Activated naive CD4-positive, alpha-beta T cell treated with anti-CD3 and anti-CD28 coated beads, Interleukin-2, amount 10 ng/mL, durations not matched to agents 7 days and 5 days (primary cell): ENCODE measurements around the gene MAST1.

Experiments used
- CTCF ChIA-PET: fragments of 350-600 bp; sonication (Branson Sonifier 250); formaldehyde crosslinking; loops from one replicate; lab custom pipeline; 2021; ENCODE audit warnings: antibody characterized with exemption; lab: Charles Lee
- DNase-seq: peaks from one replicate; pipeline ENCODE4 v3.0.0-alpha.2; 2020
- H3K27ac Mint-ChIP-seq: one replicate; pipeline ENCODE4 v1.8.0; 2021; ENCODE audit warnings: mild to moderate bottlenecking, moderate library complexity, mixed read lengths
- H3K27me3 Mint-ChIP-seq: one replicate; pipeline ENCODE4 v1.8.0; 2021; ENCODE audit warnings: mild to moderate bottlenecking, mixed read lengths
- H3K36me3 Mint-ChIP-seq: one replicate; pipeline ENCODE4 v1.8.0; 2021; ENCODE audit warnings: mixed read lengths
- H3K4me1 Mint-ChIP-seq: one replicate; pipeline ENCODE4 v1.8.0; 2021; ENCODE audit warnings: mixed read lengths
- H3K4me3 Mint-ChIP-seq: one replicate; pipeline ENCODE4 v1.8.0; 2021; ENCODE audit warnings: mild to moderate bottlenecking, moderate library complexity, mixed read lengths
- H3K9me3 Mint-ChIP-seq: one replicate; pipeline ENCODE4 v1.8.0; 2021; ENCODE audit warnings: mixed read lengths

Gene MAST1

GRCh38 chr19:12838182-12838885 lies at the start of gene MAST1:
MAST1 (plus strand) TSS chr19:12838515; CDS start chr19:12838573, 58 bp downstream.
- CTCF ChIA-PET: interaction anchor here (0.6 kb wide), 1 partner anchor 70 kb away, joined by 3 read pairs; no protein-coding TSS in a partner anchor
- Mint-ChIP-seq H3K27me3 (peaks cover 98% of the 10 kb centered on the region), H3K4me1 (peaks cover 37% of the 10 kb centered on the region), H3K4me3 (peak within 1 kb of the TSS; percentile 50), H3K27ac (no peak within 1 kb of the TSS), H3K36me3 (no peaks in the 10 kb centered on the region), H3K9me3 (no peaks in the 10 kb centered on the region)
- DNase-seq: peak; percentile 69

- CTCF ChIA-PET: interaction anchor here (0.8 to 3.5 kb wide), 4 partner anchors 11 to 23 kb away, joined by 3 to 31 read pairs (median 6); no protein-coding TSS in a partner anchor
- Mint-ChIP-seq H3K36me3 (peaks cover 8% of the 10 kb centered on the region), H3K4me3 (peak overlapping the region; percentile 80), H3K27ac (peak overlapping the region; percentile 89), H3K4me1 (peaks cover 23% of the 10 kb centered on the region), H3K27me3 (peaks cover 7% of the 10 kb centered on the region), H3K9me3 (no peaks in the 10 kb centered on the region)
- DNase-seq: peak; percentile 35
Measured at GRCh38 chr19:12788682-12789097, 49.6 kb upstream of the MAST1 start.

- peak overlapping the region; percentile 92 for H3K4me3 Mint-ChIP-seq
- H3K9me3 Mint-ChIP-seq: no peaks in the 10 kb centered on the region
- H3K27ac Mint-ChIP-seq: peak overlapping the region; percentile 99
- CTCF ChIA-PET: interaction anchor here (0.8 to 3.5 kb wide), 4 partner anchors 10 to 23 kb away, joined by 3 to 31 read pairs (median 6); no protein-coding TSS in a partner anchor
- peaks cover 7% of the 10 kb centered on the region for H3K27me3 Mint-ChIP-seq
- peaks cover 8% of the 10 kb centered on the region for H3K36me3 Mint-ChIP-seq
- no peak for DNase-seq
- peaks cover 27% of the 10 kb centered on the region for H3K4me1 Mint-ChIP-seq
Measured at GRCh38 chr19:12789098-12789903, 49.0 kb upstream of the MAST1 start.

GRCh38 chr19:12789904-12790619 lies 48.3 kb upstream of the MAST1 start:
- peak; percentile 95 for DNase-seq
- no peaks in the 10 kb centered on the region for H3K9me3 Mint-ChIP-seq
- peak overlapping the region; percentile 99 for H3K27ac Mint-ChIP-seq
- CTCF ChIA-PET: interaction anchor here (1.4 to 14.0 kb wide), 4 partner anchors 9 to 24 kb away, joined by 4 to 706 read pairs (median 20); partner anchors contain the start of gene HOOK2
- peaks cover 7% of the 10 kb centered on the region for H3K27me3 Mint-ChIP-seq
- peaks cover 8% of the 10 kb centered on the region for H3K36me3 Mint-ChIP-seq
- peak overlapping the region; percentile 92 for H3K4me3 Mint-ChIP-seq
- peaks cover 34% of the 10 kb centered on the region for H3K4me1 Mint-ChIP-seq

- H3K27ac Mint-ChIP-seq: peak overlapping the region; percentile 99
- no peaks in the 10 kb centered on the region for H3K9me3 Mint-ChIP-seq
- H3K27me3 Mint-ChIP-seq: peaks cover 7% of the 10 kb centered on the region
- H3K36me3 Mint-ChIP-seq: peaks cover 8% of the 10 kb centered on the region
- DNase-seq: peak; percentile 30
- CTCF ChIA-PET: interaction anchor here (0.7 to 14.0 kb wide), 2 partner anchors 21 to 57 kb away, joined by 4 to 706 read pairs; partner anchors contain the start of genes HOOK2 and TRIR
- peaks cover 38% of the 10 kb centered on the region for H3K4me1 Mint-ChIP-seq
- peak overlapping the region; percentile 92 for H3K4me3 Mint-ChIP-seq
Measured at GRCh38 chr19:12790628-12791344, 47.5 kb upstream of the MAST1 start.

GRCh38 chr19:12791345-12792050 lies 46.8 kb upstream of the MAST1 start, which contains the start of gene JUNB:
JUNB (plus strand) TSS chr19:12791486; CDS start chr19:12791772, 286 bp downstream.
- Mint-ChIP-seq H3K4me3 (peak within 1 kb of the TSS; percentile 92), H3K4me1 (peaks cover 45% of the 10 kb centered on the region), H3K9me3 (no peaks in the 10 kb centered on the region), H3K36me3 (peaks cover 10% of the 10 kb centered on the region), H3K27me3 (peaks cover 7% of the 10 kb centered on the region), H3K27ac (peak within 1 kb of the TSS; percentile 99)
- DNase-seq: peak; percentile 96
- CTCF ChIA-PET: interaction anchor here (0.5 to 14.0 kb wide), 3 partner anchors 22 to 58 kb away, joined by 3 to 706 read pairs (median 4); partner anchors contain the start of genes HOOK2 and TRIR

- Mint-ChIP-seq H3K9me3 (no peaks in the 10 kb centered on the region), H3K27ac (peak overlapping the region; percentile 99), H3K4me3 (peak overlapping the region; percentile 92), H3K36me3 (peaks cover 13% of the 10 kb centered on the region), H3K4me1 (peaks cover 49% of the 10 kb centered on the region), H3K27me3 (peaks cover 7% of the 10 kb centered on the region)
- DNase-seq: peak; percentile 89
- CTCF ChIA-PET: interaction anchor here (0.5 to 14.0 kb wide), 2 partner anchors 23 to 56 kb away, joined by 3 to 706 read pairs; partner anchors contain the start of gene HOOK2
Measured at GRCh38 chr19:12792051-12792852, 46.1 kb upstream of the MAST1 start.

GRCh38 chr19:12792853-12793289 lies 45.4 kb upstream of the MAST1 start:
- DNase-seq: no peak
- Mint-ChIP-seq H3K27ac (peak overlapping the region; percentile 99), H3K9me3 (no peaks in the 10 kb centered on the region), H3K27me3 (peaks cover 7% of the 10 kb centered on the region), H3K4me3 (peak overlapping the region; percentile 92), H3K4me1 (peaks cover 49% of the 10 kb centered on the region), H3K36me3 (peaks cover 13% of the 10 kb centered on the region)
- CTCF ChIA-PET: interaction anchor here (0.6 to 14.0 kb wide), 3 partner anchors 24 to 125 kb away, joined by 3 to 706 read pairs (median 3); partner anchors contain the start of gene HOOK2

- peaks cover 13% of the 10 kb centered on the region for H3K36me3 Mint-ChIP-seq
- peak overlapping the region; percentile 99 for H3K27ac Mint-ChIP-seq
- CTCF ChIA-PET: interaction anchor here (0.6 to 14.0 kb wide), 4 partner anchors 24 to 126 kb away, joined by 3 to 706 read pairs (median 3); partner anchors contain the start of gene HOOK2
- DNase-seq: peak; percentile 92
- peak overlapping the region; percentile 92 for H3K4me3 Mint-ChIP-seq
- no peaks in the 10 kb centered on the region for H3K9me3 Mint-ChIP-seq
- peaks cover 45% of the 10 kb centered on the region for H3K4me1 Mint-ChIP-seq
- H3K27me3 Mint-ChIP-seq: peaks cover 7% of the 10 kb centered on the region
Measured at GRCh38 chr19:12793290-12794195, 44.8 kb upstream of the MAST1 start.

GRCh38 chr19:12794196-12794941 lies 43.9 kb upstream of the MAST1 start:
- Mint-ChIP-seq H3K36me3 (peaks cover 16% of the 10 kb centered on the region), H3K9me3 (no peaks in the 10 kb centered on the region), H3K27me3 (peaks cover 7% of the 10 kb centered on the region), H3K4me1 (peaks cover 39% of the 10 kb centered on the region), H3K4me3 (peak overlapping the region; percentile 75), H3K27ac (peak overlapping the region; percentile 93)
- CTCF ChIA-PET: interaction anchor here (0.8 to 14.0 kb wide), 3 partner anchors 25 to 77 kb away, joined by 3 to 706 read pairs (median 24); partner anchors contain the start of gene HOOK2
- DNase-seq: no peak
